ENCODE measurements around the gene CEACAM3.
"Not testable (repeated sequence)": the region's sequence is repeated elsewhere in the genome, so short reads cannot be mapped to it uniquely, and the experiment has no call there.

The CEACAM3 gene

GRCh38 chr19:41796362-41796761 is at the start of gene CEACAM3:
CEACAM3 (plus strand) TSS chr19:41796587; CDS start chr19:41796678, 91 bp downstream.
- no peak for DNase-seq

DNA sequence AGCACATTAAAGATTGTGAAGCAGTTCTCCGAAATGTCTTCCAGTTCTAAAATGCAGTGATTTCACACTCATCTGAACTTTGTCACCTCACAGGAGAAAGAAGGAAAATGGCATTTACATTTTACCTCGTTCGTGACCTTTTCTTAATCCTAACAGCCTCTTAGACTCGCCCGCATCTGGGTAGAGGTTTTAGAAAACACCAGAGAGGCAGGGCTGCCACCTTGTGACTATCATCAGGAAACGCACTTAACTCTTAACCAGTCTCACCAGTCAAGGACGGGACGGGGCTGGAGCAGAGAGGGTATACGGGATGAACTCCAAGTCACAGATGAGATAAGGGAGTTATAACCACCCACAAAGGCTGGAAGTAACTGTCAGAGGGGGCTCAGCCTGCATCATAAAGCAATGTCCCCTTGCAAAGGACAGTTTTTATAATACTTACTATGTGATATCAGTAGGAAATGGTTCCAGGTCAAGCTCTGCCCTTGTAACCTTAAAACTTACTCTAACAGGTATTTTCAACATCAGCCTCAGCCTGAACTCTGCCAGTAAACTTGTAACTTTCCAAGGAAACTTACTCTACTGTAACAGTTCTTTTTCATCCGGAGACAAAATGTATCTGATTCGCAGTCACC is 49.7 kb upstream of the CEACAM3 start:
- peak; percentile 74 for DNase-seq

DNA sequence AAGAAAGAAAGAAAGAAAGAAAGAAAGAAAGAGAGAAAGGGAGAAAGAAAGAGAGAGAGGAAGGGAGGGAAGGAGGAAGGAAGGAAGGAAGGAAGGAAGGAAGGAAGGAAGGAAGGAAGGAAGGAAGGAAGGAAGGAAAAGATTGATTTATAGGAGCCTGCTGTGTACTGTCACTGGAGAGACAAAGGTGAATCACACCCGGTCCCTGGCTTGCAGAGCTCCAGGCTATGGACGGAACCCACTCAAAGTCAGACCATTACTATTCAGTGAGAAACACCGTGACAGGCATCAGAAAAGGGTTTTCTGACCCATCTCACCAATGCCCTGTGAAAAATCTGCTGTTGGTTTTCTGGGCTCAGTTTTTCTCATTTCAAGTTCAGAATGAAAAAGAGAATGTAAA is 48.4 kb upstream of the CEACAM3 start:
- DNase-seq: no peak

DNA sequence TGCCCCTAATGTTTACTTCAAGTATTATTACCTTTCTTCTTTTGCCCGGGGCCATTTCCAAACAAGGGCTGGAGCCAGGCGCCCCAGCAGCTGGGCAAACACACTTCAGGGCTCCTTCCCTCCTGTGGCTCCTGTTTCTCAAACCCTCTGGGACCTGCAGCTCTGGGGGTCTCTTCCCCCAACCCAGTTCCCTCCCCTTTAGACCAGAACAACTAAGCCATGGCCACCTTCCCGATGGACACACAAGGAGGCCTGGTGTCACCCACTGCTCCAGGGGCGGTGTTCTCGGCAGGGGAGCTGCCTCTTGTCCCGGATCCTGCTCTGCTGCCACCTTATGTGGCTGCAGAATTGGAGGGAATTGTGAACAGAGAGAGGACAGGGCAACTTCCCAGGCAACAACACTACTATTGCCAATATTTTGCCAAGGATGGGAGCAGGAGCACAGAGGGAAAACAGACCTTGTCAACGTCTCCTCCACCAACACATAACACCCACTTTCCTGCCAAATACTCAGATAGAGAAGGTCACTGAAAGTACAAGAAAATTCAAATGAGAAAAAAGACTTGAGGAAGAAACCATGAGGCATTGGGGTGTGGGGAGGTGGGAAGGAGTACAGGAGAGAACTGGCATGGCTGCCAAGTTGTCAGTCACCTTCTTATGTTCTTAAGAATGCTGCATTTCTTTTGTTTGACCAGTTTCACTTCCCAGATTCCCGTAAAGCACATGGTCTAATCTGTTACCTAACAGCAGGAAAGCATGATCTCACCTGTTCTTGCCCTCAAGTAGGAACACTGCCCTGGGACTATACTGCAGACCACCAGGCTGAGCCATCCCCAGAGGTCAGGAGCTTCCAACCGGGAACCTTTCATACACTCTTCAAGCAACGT is 45.9 kb upstream of the CEACAM3 start:
- not testable (repeated sequence) for DNase-seq

- DNase-seq: peak; percentile 19
Measured at GRCh38 chr19:41753159-41753558, 43.2 kb upstream of the CEACAM3 start.

- peak; percentile 71 for DNase-seq
Measured at GRCh38 chr19:41753936-41754529, 42.4 kb upstream of the CEACAM3 start.

DNA sequence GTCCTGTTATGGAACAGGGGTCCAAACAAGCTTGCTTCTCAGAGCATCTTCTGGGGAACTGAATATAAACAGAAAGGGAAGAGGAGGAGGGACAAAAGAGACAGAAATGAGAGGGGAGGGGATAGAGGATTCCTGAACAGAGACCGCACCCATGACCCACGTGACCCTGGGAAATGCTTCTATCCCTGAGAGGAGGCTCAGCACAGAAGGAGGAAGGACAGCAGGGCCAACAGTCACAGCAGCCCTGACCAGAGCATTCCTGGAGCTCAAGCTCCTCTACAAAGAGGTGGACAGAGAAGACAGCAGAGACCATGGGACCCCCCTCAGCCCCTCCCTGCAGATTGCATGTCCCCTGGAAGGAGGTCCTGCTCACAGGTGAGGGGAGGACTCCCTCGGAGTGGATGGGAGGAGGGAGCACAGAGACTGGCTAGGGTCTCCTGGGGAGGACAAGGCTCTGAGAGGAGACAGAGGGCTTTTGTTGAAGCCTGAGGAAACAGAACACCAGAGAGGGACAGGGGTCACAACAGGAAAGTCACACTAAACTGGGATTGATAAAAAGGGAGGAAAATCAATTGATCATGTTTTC is 41.0 kb upstream of the CEACAM3 start, which contains the start of gene CEACAM6:
TSS of gene CEACAM6 (plus strand) at position 203 of the 586 bp plus-strand sequence. CDS start at position 312, 109 bp downstream.
- DNase-seq: no peak

GRCh38 chr19:41758846-41759245 is 37.5 kb upstream of the CEACAM3 start:
- no peak for DNase-seq

DNA sequence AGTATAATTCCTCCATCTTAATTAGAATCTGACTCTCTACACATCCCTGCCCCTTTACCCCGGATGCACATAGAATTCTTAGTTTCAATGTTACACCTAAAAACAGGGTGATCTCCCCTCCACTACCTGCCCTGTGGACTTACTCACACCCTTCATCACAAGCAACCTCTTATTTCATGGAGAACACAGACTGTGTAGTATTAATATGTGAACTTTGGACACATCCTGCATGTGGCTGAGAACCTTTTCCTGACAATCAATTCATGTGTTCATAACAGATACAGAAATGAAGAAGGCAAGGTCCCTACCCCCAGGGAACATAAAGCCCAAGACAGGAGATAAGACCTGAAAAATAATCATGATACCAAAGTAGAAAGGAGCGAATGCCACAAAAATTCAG is 29.3 kb upstream of the CEACAM3 start:
- DNase-seq: no peak

DNA sequence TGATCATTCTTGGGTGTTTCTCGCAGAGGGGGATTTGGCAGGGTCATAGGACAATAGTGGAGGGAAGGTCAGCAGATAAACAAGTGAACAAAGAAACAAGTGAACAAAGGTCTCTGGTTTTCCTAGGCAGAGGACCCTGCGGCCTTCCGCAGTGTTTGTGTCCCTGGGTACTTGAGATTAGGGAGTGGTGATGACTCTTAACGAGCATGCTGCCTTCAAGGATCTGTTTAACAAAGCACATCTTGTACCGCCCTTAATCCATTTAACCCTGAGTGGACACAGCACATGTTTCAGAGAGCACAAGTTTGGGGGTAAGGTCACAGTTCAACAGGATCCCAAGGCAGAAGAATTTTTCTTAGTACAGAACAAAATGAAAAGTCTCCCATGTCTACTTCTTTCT is 28.3 kb upstream of the CEACAM3 start:
- not testable (repeated sequence) for DNase-seq

DNA sequence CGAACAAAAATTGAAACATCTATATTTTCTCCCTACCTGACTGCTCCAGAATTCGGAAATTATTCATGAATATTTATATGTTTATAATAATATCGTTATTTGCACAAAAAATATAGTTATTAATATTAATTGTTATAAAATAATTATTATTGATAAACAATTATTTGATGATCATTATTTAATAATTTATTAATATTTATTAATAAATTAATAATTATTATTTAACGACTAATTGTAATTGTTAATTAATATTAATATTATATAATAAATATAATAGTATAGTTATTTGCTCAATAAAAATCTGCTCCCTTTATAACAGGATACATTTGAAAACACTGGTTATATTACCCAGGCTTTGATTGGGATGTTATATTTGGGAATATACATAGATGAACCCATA is 26.8 kb upstream of the CEACAM3 start:
- DNase-seq: no peak

GRCh38 chr19:41771410-41771809 is 25.0 kb upstream of the CEACAM3 start:
- no peak for DNase-seq

DNA sequence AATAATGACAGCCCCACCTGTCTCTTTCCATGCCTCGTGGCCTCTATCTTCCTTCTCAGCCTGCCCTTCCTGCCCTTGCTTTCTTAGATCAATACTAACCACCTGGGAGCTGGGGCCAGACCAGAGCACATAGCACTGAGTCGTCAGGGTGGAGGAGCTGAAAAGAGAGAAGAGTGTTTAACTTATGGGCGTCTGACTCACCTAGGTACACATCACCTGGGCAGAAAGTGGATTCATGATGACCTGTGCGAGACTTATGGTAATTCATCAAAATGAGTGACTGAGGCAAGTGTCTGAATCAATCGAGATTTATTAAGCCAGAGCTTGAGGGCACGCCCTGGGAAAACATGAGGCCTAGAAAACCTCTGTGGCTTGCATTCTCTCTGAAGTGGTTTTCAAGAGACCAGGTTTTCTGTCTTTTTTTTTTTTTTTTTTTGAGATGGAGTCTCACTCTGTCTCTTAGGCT is 21.8 kb upstream of the CEACAM3 start:
- peak; percentile 57 for DNase-seq

DNA sequence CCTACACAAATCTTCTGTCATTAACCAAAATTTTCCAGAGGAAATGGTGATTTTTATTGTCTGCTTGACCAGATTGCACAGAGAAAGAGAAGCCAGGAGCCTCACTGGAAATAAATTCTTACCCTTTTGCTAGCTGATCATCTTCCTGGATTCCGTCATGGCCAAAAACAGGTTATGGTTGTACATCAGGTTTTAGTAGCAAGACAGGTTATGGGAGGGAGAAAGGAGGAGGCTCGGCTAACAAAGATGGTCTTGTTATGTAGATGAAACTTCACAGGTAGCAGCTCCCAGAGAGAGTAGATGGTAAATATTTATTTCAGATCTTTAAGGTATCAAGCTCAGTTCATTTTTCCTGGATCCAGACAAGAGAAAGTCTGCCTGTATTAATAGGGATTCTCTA is 19.7 kb upstream of the CEACAM3 start:
- no peak for DNase-seq

DNA sequence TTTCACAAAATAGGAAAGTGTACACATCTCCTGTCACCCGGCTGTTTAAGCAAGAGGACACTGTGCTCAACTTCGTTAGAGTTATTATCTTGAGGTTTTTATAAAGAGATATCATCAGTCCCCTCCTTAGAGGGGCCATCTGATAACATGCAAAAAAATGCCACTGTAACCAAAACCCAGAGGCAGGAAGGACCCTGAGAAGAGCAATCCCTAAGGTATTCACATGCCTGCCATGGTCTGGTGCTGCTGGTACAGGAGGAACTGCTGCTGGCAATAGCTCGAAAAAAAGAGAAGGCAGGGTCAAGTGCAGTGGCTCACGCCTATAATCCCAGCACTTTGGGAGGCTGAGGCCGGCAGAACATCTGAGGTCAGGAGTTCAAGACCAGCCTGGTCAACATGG is 12.8 kb upstream of the CEACAM3 start:
- no peak for DNase-seq

DNA sequence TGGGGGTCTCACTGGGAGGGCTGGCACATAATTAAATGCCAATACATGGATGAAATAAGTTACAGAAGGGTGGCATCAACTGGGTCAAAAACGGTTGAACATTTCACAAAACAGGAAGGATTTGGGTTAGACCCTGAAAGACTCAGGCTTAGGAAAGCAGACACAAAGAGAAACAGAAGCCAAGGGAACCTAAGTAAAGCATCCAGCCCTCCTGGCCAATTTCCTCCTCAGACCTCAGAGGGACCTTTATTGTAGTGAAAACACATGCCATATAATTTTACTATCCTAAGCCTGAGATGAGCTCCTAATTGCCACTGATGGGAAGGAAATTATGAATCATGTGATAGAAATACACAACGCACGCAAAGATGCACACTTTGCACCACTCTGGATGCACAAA is 12.1 kb upstream of the CEACAM3 start:
- no peak for DNase-seq

GRCh38 chr19:41784743-41785142 is 11.6 kb upstream of the CEACAM3 start:
- no peak for DNase-seq

GRCh38 chr19:41785653-41786052 is 10.7 kb upstream of the CEACAM3 start:
- DNase-seq: peak; percentile 82

GRCh38 chr19:41787055-41787454 is 9.3 kb upstream of the CEACAM3 start:
- DNase-seq: no peak

DNA sequence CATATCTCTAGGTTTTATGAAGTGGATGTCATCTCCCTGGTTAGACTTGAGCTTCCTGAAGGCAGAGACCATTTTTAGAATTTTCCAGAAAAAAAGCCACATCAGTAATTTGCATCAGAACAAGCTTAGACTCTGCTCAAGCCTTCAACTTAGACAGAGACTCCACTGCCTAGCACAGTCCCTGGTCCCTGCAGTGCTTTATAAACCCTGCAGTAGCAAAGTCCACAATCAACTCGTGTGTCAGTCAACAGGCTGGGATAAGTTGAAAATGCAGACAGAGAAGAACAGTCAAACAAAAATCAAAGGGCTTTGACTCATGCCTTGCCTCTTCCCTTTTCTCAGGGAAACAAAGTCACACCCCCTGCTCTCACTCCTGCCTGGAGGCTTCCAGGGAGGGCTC is 7.9 kb upstream of the CEACAM3 start:
- not testable (repeated sequence) for DNase-seq

- peak; percentile 35 for DNase-seq
Measured at GRCh38 chr19:41789053-41789452, 7.3 kb upstream of the CEACAM3 start.

- no peak for DNase-seq
Measured at GRCh38 chr19:41792513-41793413, 3.6 kb upstream of the CEACAM3 start.

Measured in NCI-H1436 treated with DMSO at 0.1 percent for 48 hours (cell line).